HepG2 (cell line): ENCODE data around the gene ZNF174. TPM values are rescaled to one million over a fixed set of nuclear protein-coding genes. Genes with fewer than 3 reads are reported as not detected.

Source experiments
- CHD4 ChIP-seq: fragments of 200-600 bp; sonication (generic); IDR thresholded peaks from 2 replicates; pipeline ENCODE4 v1.7.0; 2017; ENCODE audit warnings: mild to moderate bottlenecking, low read length, borderline replicate concordance
- ELF4 ChIP-seq: sonication (generic); formaldehyde crosslinking; IDR thresholded peaks from 2 replicates; pipeline ENCODE4 v1.5.0; 2020; ENCODE audit warnings: missing genetic modification reagents, mild to moderate bottlenecking, moderate library complexity, borderline replicate concordance
- GABPB1 ChIP-seq: IDR thresholded peaks from 2 replicates; pipeline ENCODE4 v1.6.1; 2016; ENCODE audit warnings: mild to moderate bottlenecking, missing genetic modification reagents, moderate library complexity, missing compliant biosample characterization
- KMT2A ChIP-seq: sonication (generic); formaldehyde crosslinking; IDR thresholded peaks from 2 replicates; pipeline ENCODE4 v1.4.0; 2020; ENCODE audit warnings: missing genetic modification reagents
- MAFK ChIP-seq, 2 experiments: IDR thresholded peaks in 1 of 2; conservative IDR thresholded peaks in 1 of 2; 2 replicates each; pipeline ENCODE4 v1.6.1; 2011; ENCODE audit warnings: improper control_type of control experiment in 2 of 2, low read length in 2 of 2
- MBD4 ChIP-seq: IDR thresholded peaks from 2 replicates; pipeline ENCODE4 v1.6.1; 2012; ENCODE audit warnings: low read length, inconsistent platforms, borderline replicate concordance
- NFE2 ChIP-seq: sonication (generic); formaldehyde crosslinking; IDR thresholded peaks from 2 replicates; pipeline ENCODE4 v1.4.0; 2020; ENCODE audit warnings: missing genetic modification reagents
- PHF21A ChIP-seq: sonication (generic); formaldehyde crosslinking; IDR thresholded peaks from 2 replicates; pipeline ENCODE4 v1.5.0; 2020; ENCODE audit warnings: mild to moderate bottlenecking, missing genetic modification reagents
- POLR2AphosphoS2 ChIP-seq: IDR thresholded peaks from 2 replicates; pipeline ENCODE4 v1.6.1; 2011; ENCODE audit warnings: low read depth, low read length, improper control_type of control experiment
- RFX1 ChIP-seq: fragments of 450-650 bp; IDR thresholded peaks from 2 replicates; pipeline ENCODE4 v1.6.1; 2017
- RFXANK ChIP-seq: IDR thresholded peaks from 2 replicates; pipeline ENCODE4 v1.6.1; 2016
- RXRB ChIP-seq: IDR thresholded peaks from 2 replicates; pipeline ENCODE4 v1.6.1; 2016; ENCODE audit warnings: borderline replicate concordance, missing genetic modification reagents, missing compliant biosample characterization
- SIN3A ChIP-seq: IDR thresholded peaks from 2 replicates; pipeline ENCODE4 v1.6.1; 2011; ENCODE audit warnings: low read depth, mild to moderate bottlenecking, control low read depth, low read length, borderline replicate concordance
- SNRNP70 ChIP-seq: fragments of 200-400 bp; formaldehyde crosslinking; IDR thresholded peaks from 2 replicates; pipeline ENCODE4 v1.6.1; 2017; ENCODE audit warnings: mild to moderate bottlenecking, low read depth, low read length, moderate library complexity
- SP2 ChIP-seq: sonication (generic); formaldehyde crosslinking; IDR thresholded peaks from 2 replicates; pipeline ENCODE4 v1.5.1; 2020; ENCODE audit warnings: mild to moderate bottlenecking, missing genetic modification reagents
- THAP11 ChIP-seq: IDR thresholded peaks from 2 replicates; pipeline ENCODE4 v1.6.1; 2016; ENCODE audit warnings: missing biosample characterization, missing genetic modification reagents
- U2AF1 ChIP-seq: fragments of 200-400 bp; formaldehyde crosslinking; optimal IDR thresholded peaks from 2 replicates; pipeline ENCODE3; 2017; ENCODE audit warnings: mild to moderate bottlenecking, low read depth, low read length
- ZFY ChIP-seq: sonication (generic); formaldehyde crosslinking; IDR thresholded peaks from 2 replicates; pipeline ENCODE4 v1.4.0; 2020; ENCODE audit warnings: missing genetic modification reagents
- ZMYM4 ChIP-seq: sonication (generic); formaldehyde crosslinking; IDR thresholded peaks from 2 replicates; pipeline ENCODE4 v1.8.1; 2023; ENCODE audit warnings: mild to moderate bottlenecking, missing genetic modification reagents
- ZNF124 ChIP-seq: sonication (generic); formaldehyde crosslinking; IDR thresholded peaks from 2 replicates; pipeline ENCODE4 v1.4.0; 2020; ENCODE audit warnings: missing genetic modification reagents
- ZNF251 ChIP-seq: sonication (generic); formaldehyde crosslinking; IDR thresholded peaks from 2 replicates; pipeline ENCODE4 v1.9.0; 2021; ENCODE audit warnings: mild to moderate bottlenecking, missing genetic modification reagents
- ZNF335 ChIP-seq: sonication (generic); formaldehyde crosslinking; IDR thresholded peaks from 2 replicates; pipeline ENCODE4 v1.4.0; 2020; ENCODE audit warnings: missing genetic modification reagents
- ZNF468 ChIP-seq: sonication (generic); formaldehyde crosslinking; IDR thresholded peaks from 2 replicates; pipeline ENCODE4 v1.8.0; 2022; ENCODE audit warnings: mild to moderate bottlenecking, moderate library complexity, missing genetic modification reagents
- ZNF788 ChIP-seq: sonication (generic); formaldehyde crosslinking; IDR thresholded peaks from 2 replicates; pipeline ENCODE4 v1.5.0; 2020; ENCODE audit warnings: mild to moderate bottlenecking, missing genetic modification reagents, borderline replicate concordance
- ZNF790 ChIP-seq: sonication (generic); formaldehyde crosslinking; IDR thresholded peaks from 2 replicates; pipeline ENCODE4 v1.8.0; 2022; ENCODE audit warnings: missing genetic modification reagents, mild to moderate bottlenecking, borderline replicate concordance
- ZSCAN22 ChIP-seq: sonication (generic); formaldehyde crosslinking; IDR thresholded peaks from 2 replicates; pipeline ENCODE4 v1.4.0; 2020; ENCODE audit warnings: mild to moderate bottlenecking, missing genetic modification reagents
- ZSCAN5A ChIP-seq: sonication (generic); formaldehyde crosslinking; IDR thresholded peaks from 2 replicates; pipeline ENCODE4 v1.8.0; 2022; ENCODE audit warnings: mild to moderate bottlenecking, missing genetic modification reagents, borderline replicate concordance
- polyA plus RNA-seq, 8 experiments: library from polyadenylated mRNA; depleted of rRNA in 3 of 8; stranded (reverse) in 7 of 8; unstranded in 1 of 8; fragments of >200 nt; fragmentation: Illumina TruSeq in 4 of 8; extraction: Trizol in 4 of 8; gene quantifications; 2 replicates each; pipeline versions ENCODE4 v1.2.1 to v1.2.3, GENCODE V29; 2011 to 2016; ENCODE audit warnings: low read depth in 4 of 8, missing spikeins in 1 of 8, mixed read lengths in 1 of 8; ENCODE audit not compliant: insufficient read depth in 1 of 8
- total RNA-seq, 5 experiments: library from RNA; depleted of rRNA; stranded (reverse); fragments of >200 nt; fragmentation: Illumina TruSeq; extraction: Trizol; gene quantifications; 2 replicates each; pipeline ENCODE4 v1.2.3, GENCODE V29; 2016; ENCODE audit warnings: low read depth in 1 of 5
- TF ChIP-seq, protein P1 (sequence below): sonication (generic); formaldehyde crosslinking; IDR thresholded peaks from 2 replicates; pipeline ENCODE4 v1.4.0; 2020; ENCODE audit warnings: missing genetic modification reagents, low read depth, mild to moderate bottlenecking, borderline replicate concordance
- TF ChIP-seq, protein P2 (sequence below): sonication (generic); formaldehyde crosslinking; IDR thresholded peaks from 2 replicates; pipeline ENCODE4 v1.4.0; 2020; ENCODE audit warnings: missing genetic modification reagents, borderline replicate concordance

ZNF174 gene
- total and polyA plus RNA-seq, 2 of the 13 experiments (the other 11 are each of a cell fraction or from before 2014, with no cell fraction given) = 8.3 to 10.6 TPM

- TF ChIP-seq ZSCAN5A = no peak
- TF ChIP-seq RFXANK = no peak
- TF ChIP-seq, protein P1, sequence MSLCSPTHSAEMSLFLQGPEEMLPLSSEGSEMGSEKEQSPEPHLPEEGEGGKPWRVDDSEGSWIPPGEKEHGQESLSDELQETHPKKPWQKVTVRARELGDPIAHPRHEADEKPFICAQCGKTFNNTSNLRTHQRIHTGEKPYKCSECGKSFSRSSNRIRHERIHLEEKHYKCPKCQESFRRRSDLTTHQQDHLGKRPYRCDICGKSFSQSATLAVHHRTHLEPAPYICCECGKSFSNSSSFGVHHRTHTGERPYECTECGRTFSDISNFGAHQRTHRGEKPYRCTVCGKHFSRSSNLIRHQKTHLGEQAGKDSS = no peak
- no peak for TF ChIP-seq ZNF251 (CRISPR knock-in tag)
- no peak for TF ChIP-seq KMT2A
- TF ChIP-seq SNRNP70 = no peak
- TF ChIP-seq ZNF124 (CRISPR knock-in tag) = no peak
- TF ChIP-seq POLR2AphosphoS2 = no peak
- peak; percentile 63 for TF ChIP-seq THAP11 (CRISPR knock-in tag)
- TF ChIP-seq ZSCAN22 = no peak
- no peak for TF ChIP-seq RFX1
- TF ChIP-seq ZNF335 (CRISPR knock-in tag) = no peak
- no peak for TF ChIP-seq MBD4
- 0 out of 2 replicates have a peak, but pooled peaks have one; percentile 26 for TF ChIP-seq ZMYM4 (CRISPR knock-in tag)
- TF ChIP-seq ELF4 (CRISPR knock-in tag) = no peak
- no peak for TF ChIP-seq PHF21A (CRISPR knock-in tag)
- no peak for TF ChIP-seq RXRB
- TF ChIP-seq SIN3A = peak; percentile 39; the same call in 1 of the 2 replicates
- peak; percentile 86 for TF ChIP-seq SP2 (CRISPR knock-in tag)
- TF ChIP-seq ZNF790 (CRISPR knock-in tag) = no peak
- peak; percentile 84 for TF ChIP-seq ZFY (CRISPR knock-in tag)
- no peak for TF ChIP-seq CHD4
- TF ChIP-seq, protein P2, sequence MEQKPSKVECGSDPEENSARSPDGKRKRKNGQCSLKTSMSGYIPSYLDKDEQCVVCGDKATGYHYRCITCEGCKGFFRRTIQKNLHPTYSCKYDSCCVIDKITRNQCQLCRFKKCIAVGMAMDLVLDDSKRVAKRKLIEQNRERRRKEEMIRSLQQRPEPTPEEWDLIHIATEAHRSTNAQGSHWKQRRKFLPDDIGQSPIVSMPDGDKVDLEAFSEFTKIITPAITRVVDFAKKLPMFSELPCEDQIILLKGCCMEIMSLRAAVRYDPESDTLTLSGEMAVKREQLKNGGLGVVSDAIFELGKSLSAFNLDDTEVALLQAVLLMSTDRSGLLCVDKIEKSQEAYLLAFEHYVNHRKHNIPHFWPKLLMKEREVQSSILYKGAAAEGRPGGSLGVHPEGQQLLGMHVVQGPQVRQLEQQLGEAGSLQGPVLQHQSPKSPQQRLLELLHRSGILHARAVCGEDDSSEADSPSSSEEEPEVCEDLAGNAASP = no peak
- no peak for TF ChIP-seq NFE2
- no peak for TF ChIP-seq MAFK (conservative IDR thresholded peaks at IDR 0.05 in 1 of 2, IDR thresholded peaks at IDR 0.05 in 1 of 2; ENCODE audit: low read length in 2 of 2)
- TF ChIP-seq ZNF788 (CRISPR knock-in tag) = no peak; the same call in 1 of the 2 replicates
- no peak for TF ChIP-seq U2AF1
- no peak for TF ChIP-seq ZNF468 (CRISPR knock-in tag)
- peak; percentile 87 for TF ChIP-seq GABPB1
Measured at GRCh38 chr16:3443108-3444031, 42.4 kb downstream of the ZNF174 start, which contains the start of the genes NAA60 and ZNF597 (continued).
